Caco-2 (cell line): ENCODE results near the gene WNT7A. TPM values are rescaled to one million over a fixed set of nuclear protein-coding genes. Genes with fewer than 3 reads are reported as not detected.

Experiments used
- BruUV-seq: library from RNA; stranded (reverse); fragments of 400-500 nt; replicated peaks from 2 replicates; lab custom pipeline; 2021; lab: Mats Ljungman, UMichigan
- CTCF ChIA-PET: fragments of 300-600 bp; sonication (Branson Sonifier 250); formaldehyde crosslinking; loops from one replicate; lab custom pipeline; 2022; ENCODE audit warnings: antibody characterized with exemption; lab: Charles Lee
- POLR2A ChIA-PET: fragments of 300-600 bp; sonication (Branson Sonifier 250); formaldehyde crosslinking; loops from one replicate; lab custom pipeline; 2022; ENCODE audit warnings: antibody characterized with exemption; lab: Charles Lee
- DNase-seq, 2 experiments: peaks; one replicate each; pipeline versions ENCODE4 v3.0.0 to v3.0.0-alpha.2; 2020 to 2022
- H3K27me3 ChIP-seq: replicated peaks from 2 replicates; pipeline ENCODE4 v1.6.0; 2011; ENCODE audit warnings: low read length; ENCODE audit not compliant: control insufficient read depth, insufficient read depth
- H3K36me3 ChIP-seq: 2 replicates; pipeline ENCODE4 v1.5.1; 2011; ENCODE audit warnings: low read length; ENCODE audit not compliant: control insufficient read depth, insufficient read depth
- H3K4me1 ChIP-seq: fragments of 250-450 bp; sonication (Bioruptor Pico); 2 replicates; pipeline ENCODE4 v1.5.1; 2020; ENCODE audit warnings: mild to moderate bottlenecking
- H3K4me3 ChIP-seq: 2 replicates; pipeline ENCODE4 v1.5.1; 2011; ENCODE audit warnings: low read depth, mild to moderate bottlenecking, control low read depth, low read length
- H3K9me3 ChIP-seq: fragments of 250-450 bp; sonication (Bioruptor Pico); 2 replicates; pipeline ENCODE4 v1.5.1; 2020; ENCODE audit warnings: mild to moderate bottlenecking, moderate library complexity
- H3K27ac Mint-ChIP-seq: one replicate; pipeline ENCODE4 v1.8.0; 2022; ENCODE audit warnings: mixed read lengths; ENCODE audit not compliant: unreplicated experiment
- H3K27me3 Mint-ChIP-seq: one replicate; pipeline ENCODE4 v1.8.0; 2022; ENCODE audit warnings: mixed read lengths; ENCODE audit not compliant: insufficient read depth, unreplicated experiment
- H3K36me3 Mint-ChIP-seq: one replicate; pipeline ENCODE4 v1.8.0; 2022; ENCODE audit warnings: mild to moderate bottlenecking, mixed read lengths; ENCODE audit not compliant: insufficient read depth, unreplicated experiment
- H3K4me1 Mint-ChIP-seq: one replicate; pipeline ENCODE4 v1.8.0; 2022; ENCODE audit warnings: low read depth, mixed read lengths; ENCODE audit not compliant: unreplicated experiment
- H3K4me3 Mint-ChIP-seq: one replicate; pipeline ENCODE4 v1.8.0; 2022; ENCODE audit warnings: mild to moderate bottlenecking, moderate library complexity, mixed read lengths; ENCODE audit not compliant: unreplicated experiment
- H3K9me3 Mint-ChIP-seq: one replicate; pipeline ENCODE4 v1.8.0; 2022; ENCODE audit warnings: mixed read lengths; ENCODE audit not compliant: unreplicated experiment
- CTCF ChIP-seq, 2 experiments: fragments of 200-600 bp in 1 of 2; IDR thresholded peaks; 1 replicate in 1 of 2; 2 replicates in 1 of 2; pipeline versions ENCODE4 v1.5.1 to v1.8.0; 2011 to 2022; ENCODE audit warnings: antibody characterized with exemption in 1 of 2, control low read depth in 1 of 2, inconsistent platforms in 1 of 2, low read depth in 1 of 2, low read length in 1 of 2, mild to moderate bottlenecking in 1 of 2, moderate library complexity in 1 of 2; ENCODE audit not compliant: insufficient read depth in 1 of 2, severe bottlenecking in 1 of 2, unreplicated experiment in 1 of 2
- intact Hi-C: fragments of 100-400 bp; cut with micrococcal nuclease; formaldehyde crosslinking; loops from one replicate; pipeline ENCODE4 v1.10.0; 2022; ENCODE audit not compliant: unreplicated experiment
- total RNA-seq: library from RNA; stranded (reverse); gene quantifications from 2 replicates; pipeline ENCODE4 v1.2.3, GENCODE V29; 2022

Gene WNT7A
- total RNA-seq, 1 experiment from 2014 or later, result 1.1 TPM

GRCh38 chr3:13837751-13838150 lies 42.1 kb downstream of the WNT7A start:
- TF ChIP-seq CTCF (IDR thresholded peaks at IDR 0.05; ENCODE audit: insufficient read depth in 1 of 2, low read depth in 1 of 2, low read length in 1 of 2, severe bottlenecking in 1 of 2, unreplicated experiment in 1 of 2), result no peak
- H3K27me3 ChIP-seq, result no peaks in the 10 kb centered on the region
- H3K36me3 Mint-ChIP-seq, result no peaks in the 10 kb centered on the region
- H3K27me3 Mint-ChIP-seq, result peaks cover 16% of the 10 kb centered on the region
- no peak for DNase-seq
- no peak overlapping the region for H3K4me3 Mint-ChIP-seq
- no peaks in the 10 kb centered on the region for H3K9me3 Mint-ChIP-seq
- POLR2A ChIA-PET, result no interaction called here
- H3K36me3 ChIP-seq, result no peaks in the 10 kb centered on the region
- no peak overlapping the region for H3K27ac Mint-ChIP-seq
- no peaks in the 10 kb centered on the region for H3K9me3 ChIP-seq
- CTCF ChIA-PET, result no interaction called here
- H3K4me3 ChIP-seq, result no peak overlapping the region
- no peaks in the 10 kb centered on the region for H3K4me1 ChIP-seq
- intact Hi-C loops, result no loop called here
- H3K4me1 Mint-ChIP-seq, result no peaks in the 10 kb centered on the region
- BruUV-seq, result no TSS peak

- CTCF ChIA-PET, result no interaction called here
- TF ChIP-seq CTCF (IDR thresholded peaks at IDR 0.05; ENCODE audit: insufficient read depth in 1 of 2, low read depth in 1 of 2, low read length in 1 of 2, severe bottlenecking in 1 of 2, unreplicated experiment in 1 of 2), result no peak
- H3K27me3 ChIP-seq, result no peaks in the 10 kb centered on the region
Observed at GRCh38 chr3:13836658-13837587, 42.9 kb downstream of the WNT7A start.

GRCh38 chr3:13835246-13835645 lies 44.6 kb downstream of the WNT7A start:
- H3K27ac Mint-ChIP-seq, result no peak overlapping the region

More at GRCh38 chr3:13836658-13837587, 42.9 kb downstream of the WNT7A start:
- Mint-ChIP-seq H3K4me3 (no peak overlapping the region), H3K27ac (no peak overlapping the region), H3K27me3 (peaks cover 22% of the 10 kb centered on the region), H3K4me1 (no peaks in the 10 kb centered on the region), H3K9me3 (no peaks in the 10 kb centered on the region), H3K36me3 (no peaks in the 10 kb centered on the region)
- no peaks in the 10 kb centered on the region for H3K4me1 ChIP-seq
- BruUV-seq, result no TSS peak
- POLR2A ChIA-PET, result no interaction called here
- no peak for DNase-seq
- H3K36me3 ChIP-seq, result no peaks in the 10 kb centered on the region
- H3K9me3 ChIP-seq, result no peaks in the 10 kb centered on the region
- intact Hi-C loops, result no loop called here
- H3K4me3 ChIP-seq, result no peak overlapping the region

More at GRCh38 chr3:13835246-13835645, 44.6 kb downstream of the WNT7A start:
- Histone ChIP-seq H3K36me3 (no peaks in the 10 kb centered on the region), H3K27me3 (0 out of 2 replicates have a peak, but pooled peaks cover 2% of the 10 kb centered on the region), H3K4me3 (no peak overlapping the region), H3K9me3 (no peaks in the 10 kb centered on the region), H3K4me1 (no peaks in the 10 kb centered on the region)
- no peak overlapping the region for H3K4me3 Mint-ChIP-seq
- H3K9me3 Mint-ChIP-seq, result no peaks in the 10 kb centered on the region
- no TSS peak for BruUV-seq
- DNase-seq, result no peak
- no peaks in the 10 kb centered on the region for H3K36me3 Mint-ChIP-seq
- no peak for TF ChIP-seq CTCF (IDR thresholded peaks at IDR 0.05; ENCODE audit: insufficient read depth in 1 of 2, low read depth in 1 of 2, low read length in 1 of 2, severe bottlenecking in 1 of 2, unreplicated experiment in 1 of 2)
- intact Hi-C loops, result no loop called here
- H3K4me1 Mint-ChIP-seq, result no peaks in the 10 kb centered on the region
- POLR2A ChIA-PET, result interaction anchor here (0.6 kb wide), 1 partner anchor 154 kb away, joined by 4 read pairs; no protein-coding TSS in a partner anchor
- CTCF ChIA-PET, result no interaction called here
- peaks cover 25% of the 10 kb centered on the region for H3K27me3 Mint-ChIP-seq
